M059J (cell line): ENCODE data around the gene CACNA1C. TPM values are rescaled to one million over a fixed set of nuclear protein-coding genes. Genes with fewer than 3 reads are reported as not detected.

ENCODE experiments used
- DNase-seq: peaks from one replicate; pipeline ENCODE4 v3.0.0-alpha.2; 2012; ENCODE audit warnings: low read depth
- total RNA-seq: library from RNA; depleted of rRNA; stranded (reverse); fragments of >200 nt; shearing (Covaris generic); gene quantifications from 2 replicates; pipeline ENCODE4 v1.2.3, GENCODE V29; 2014

CACNA1C gene
- total RNA-seq, 1 experiment from 2014 or later = 3.6 TPM

DNA sequence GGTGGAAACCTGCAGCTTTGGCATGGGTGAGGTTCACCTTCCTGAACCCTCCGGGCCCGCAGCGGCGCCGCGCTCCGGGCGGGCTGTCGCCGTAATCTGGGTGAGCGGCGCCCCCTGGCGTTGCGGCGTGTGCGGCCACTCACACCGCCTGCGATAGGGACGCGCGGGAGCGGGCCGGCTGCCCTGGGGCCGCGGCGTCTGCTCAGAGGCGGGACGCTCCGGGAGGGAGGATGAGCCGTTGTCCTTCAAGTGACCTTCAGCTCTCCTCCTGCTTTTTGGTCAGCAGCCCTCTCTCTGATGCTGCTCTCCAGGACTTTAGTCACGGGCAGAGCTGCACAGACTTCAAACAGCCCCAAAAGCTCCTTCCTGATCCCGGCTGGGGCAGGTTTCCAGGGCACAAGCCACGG is 530.3 kb downstream of the CACNA1C start:
- peak; percentile 47 for DNase-seq

DNA sequence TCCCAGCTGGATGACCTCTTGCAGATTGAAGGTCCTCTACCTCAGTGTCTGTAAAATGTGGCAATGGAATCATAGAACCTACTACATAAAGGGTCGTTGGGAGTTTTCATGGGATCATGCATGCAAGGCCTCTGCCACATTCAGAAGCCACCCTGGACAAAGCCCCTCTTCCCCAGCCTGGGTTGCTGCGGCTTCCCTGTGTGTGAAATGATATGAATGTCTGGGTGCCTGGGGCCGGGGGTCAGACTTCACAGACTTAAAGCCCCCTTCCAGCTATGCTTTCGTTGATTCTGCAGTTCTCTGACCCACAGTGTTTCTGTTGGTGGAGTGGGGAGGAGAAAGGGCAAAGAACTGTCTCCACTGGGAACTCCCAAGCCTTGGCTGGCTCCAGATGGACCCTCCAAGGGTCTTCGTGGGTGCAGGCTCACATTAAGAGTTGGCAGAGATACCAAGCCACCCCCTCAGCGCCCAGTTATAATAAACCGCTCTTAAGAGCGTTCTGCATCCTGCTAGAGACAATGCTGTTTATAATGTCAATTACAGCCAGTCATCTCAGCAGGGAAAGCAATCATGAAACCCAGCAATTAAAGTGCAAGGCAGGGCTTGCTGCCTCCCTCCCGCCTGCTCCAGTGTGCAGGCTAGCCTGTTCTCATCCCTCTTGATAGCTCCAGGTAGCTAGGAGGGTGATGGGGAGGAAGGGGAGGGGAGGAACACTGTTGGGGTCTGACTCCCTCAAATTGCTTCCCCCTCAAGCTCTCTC is 531.0 kb downstream of the CACNA1C start:
- DNase-seq = no peak

DNA sequence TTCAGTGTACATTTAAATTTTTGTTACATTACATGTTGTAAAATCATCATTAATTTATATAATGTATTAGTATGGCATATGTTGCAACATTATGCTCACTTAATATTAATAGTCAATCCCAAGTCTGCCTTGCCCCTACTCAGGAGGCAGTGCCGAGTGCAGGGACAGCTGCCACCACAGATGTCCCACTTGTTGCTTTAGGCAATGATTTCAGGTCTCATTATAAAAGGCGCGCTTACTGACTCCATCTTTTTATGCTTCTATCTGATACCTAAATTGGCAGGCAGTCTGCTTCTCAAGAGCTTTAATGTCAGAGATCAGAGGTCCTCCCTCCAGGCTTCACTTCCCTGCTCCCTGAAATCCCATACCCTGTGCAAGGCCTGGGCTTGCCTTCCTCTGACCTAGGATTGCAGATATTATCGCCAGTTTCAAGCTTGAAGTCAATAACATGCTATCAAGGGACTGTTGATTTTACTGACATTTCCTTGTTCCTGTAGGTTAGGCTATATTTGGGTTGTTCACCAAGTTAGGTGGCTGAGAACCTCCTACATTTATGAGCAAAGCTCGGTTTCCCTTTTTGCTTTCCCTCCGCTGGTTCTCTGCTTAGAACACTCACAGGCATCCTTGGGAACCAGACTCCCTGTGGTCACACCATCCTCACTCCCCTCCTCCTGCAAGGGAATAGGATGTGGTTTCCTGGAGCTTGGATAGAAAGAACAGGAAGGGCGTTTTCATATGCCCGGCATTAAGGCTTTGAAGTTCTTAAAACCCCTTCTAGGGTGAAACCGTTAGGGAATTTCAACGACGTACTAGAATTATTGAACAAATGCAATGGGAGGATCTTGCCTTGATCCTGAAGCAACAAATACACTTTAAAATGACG is 533.6 kb downstream of the CACNA1C start:
- DNase-seq = no peak

DNA sequence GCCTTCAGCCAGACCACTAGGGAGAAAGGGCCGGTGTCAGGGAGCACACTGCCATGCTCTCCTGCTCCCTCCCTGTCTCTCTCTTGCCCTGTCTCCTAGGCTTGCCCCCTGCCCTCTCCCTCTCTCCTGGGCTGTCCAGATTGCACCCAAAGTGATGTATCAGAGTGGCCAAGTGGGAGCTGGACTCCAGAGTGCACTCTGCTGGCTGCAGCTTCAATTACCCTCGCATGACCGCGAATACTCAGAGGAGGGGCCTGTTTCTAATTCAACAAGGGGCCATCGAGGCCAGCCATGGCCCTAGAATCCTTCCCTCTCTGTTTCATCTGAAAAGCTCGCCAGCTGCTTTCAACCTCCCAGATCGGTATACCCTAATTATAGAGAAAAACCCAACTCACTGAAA is 535.6 kb downstream of the CACNA1C start:
- DNase-seq = no peak

DNA sequence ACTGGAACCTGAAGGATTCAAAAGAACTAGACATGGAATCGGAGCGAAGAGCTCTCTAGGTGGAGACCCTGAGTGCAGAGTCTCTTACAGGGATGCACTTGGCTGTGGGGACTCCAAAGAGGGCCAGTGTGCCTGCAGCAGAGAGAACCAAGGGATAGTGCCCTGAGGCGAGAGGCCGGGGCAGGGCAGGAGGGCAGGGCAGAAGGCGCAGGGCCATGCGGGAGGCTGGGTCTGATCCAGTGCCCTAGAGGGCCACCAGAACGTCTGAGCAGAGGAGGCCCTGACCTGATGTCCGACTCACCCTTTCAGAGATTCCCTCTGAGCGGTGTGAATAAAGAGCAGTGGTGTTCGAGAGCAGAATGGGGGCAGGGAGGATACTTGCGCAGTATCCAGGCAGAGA is 536.6 kb downstream of the CACNA1C start:
- DNase-seq = no peak

DNA sequence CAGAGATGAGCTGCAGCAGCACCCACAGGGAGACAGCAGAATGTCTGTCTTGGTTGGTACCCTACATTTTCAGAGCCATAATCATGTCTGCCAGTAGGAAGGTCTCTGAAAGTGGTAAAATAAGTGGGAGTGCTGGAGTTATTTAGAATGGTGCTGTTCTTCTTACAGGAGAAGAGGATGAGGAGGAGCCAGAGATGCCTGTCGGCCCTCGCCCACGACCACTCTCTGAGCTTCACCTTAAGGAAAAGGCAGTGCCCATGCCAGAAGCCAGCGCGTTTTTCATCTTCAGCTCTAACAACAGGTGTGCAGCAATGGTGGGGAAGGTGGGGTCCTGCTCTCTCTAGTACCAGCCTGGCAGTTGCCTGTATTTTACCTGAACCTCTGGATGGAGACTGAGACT is 540.3 kb downstream of the CACNA1C start:
- DNase-seq = no peak

DNA sequence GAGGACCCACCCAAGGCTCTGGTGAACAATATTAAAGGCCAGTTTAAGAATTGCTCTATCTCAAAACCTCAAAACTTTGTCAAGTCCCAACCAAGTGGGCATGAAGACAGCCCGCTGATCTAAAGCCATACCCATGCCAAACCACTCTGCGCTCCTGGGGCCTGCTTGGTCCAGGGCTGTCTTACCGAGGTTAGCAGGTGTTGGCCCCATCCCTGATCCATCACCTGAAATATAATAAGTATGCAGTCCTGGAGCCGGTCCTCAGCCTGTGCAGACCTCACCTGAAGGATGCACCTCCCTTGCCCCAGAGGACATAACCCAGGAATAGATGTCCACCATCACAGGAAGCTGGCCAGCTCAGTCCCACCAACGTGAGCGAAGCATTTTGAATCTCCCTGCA is 543.7 kb downstream of the CACNA1C start:
- DNase-seq = no peak

DNA sequence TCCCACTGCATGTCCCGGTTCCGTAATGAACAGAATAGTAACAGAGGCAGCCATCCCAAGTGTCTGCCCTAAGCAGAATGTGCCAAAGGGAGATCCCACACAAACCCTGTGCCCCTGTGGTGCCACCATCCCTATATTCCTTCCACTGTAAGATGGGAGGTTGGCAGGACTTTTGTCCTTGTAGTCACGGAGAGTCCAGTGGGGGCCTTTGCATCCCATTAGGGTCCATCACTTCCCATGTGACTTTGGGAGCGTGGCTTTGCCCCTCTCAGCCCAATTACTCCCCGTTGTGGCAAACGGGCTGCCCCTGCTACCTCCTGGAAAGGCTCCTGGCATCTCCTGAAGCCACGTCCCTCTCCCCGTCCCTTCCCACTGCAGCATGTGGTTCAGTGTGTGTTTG is 552.5 kb downstream of the CACNA1C start:
- no peak for DNase-seq

DNA sequence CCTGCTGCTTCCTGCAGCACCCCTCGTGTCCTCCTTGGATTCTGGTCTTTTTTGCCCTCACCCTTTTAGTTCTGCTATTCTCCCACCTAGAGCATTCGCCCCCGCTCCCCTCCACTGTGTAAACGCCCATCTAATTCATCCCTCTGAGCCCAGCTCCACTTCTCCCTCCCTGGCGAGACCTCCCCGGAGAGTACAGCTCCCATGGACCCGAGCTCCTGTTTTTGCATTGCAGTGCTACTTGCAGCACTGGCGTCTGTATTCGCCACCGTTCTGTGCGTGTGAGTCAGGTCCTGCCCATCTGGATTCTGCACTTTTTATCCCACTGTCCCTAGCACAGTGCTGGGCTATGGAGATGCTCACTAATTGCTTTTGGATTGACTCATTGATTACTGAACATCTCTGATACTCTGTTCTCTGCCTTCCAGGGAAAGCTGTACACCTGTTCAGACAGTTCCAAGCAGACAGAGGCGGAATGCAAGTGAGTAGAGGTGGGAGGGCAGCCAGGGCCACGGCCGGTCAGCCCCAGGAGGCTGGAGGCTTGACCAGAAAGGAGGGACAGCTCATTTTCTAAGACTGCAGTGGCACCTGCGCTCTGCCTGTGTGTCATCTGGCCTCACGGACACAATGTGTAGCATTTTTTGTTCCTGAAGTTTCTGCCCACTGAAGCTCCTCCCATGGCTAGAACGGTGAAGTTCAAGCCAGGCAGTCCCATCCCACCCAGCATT is 553.6 kb downstream of the CACNA1C start:
- no peak for DNase-seq

DNA sequence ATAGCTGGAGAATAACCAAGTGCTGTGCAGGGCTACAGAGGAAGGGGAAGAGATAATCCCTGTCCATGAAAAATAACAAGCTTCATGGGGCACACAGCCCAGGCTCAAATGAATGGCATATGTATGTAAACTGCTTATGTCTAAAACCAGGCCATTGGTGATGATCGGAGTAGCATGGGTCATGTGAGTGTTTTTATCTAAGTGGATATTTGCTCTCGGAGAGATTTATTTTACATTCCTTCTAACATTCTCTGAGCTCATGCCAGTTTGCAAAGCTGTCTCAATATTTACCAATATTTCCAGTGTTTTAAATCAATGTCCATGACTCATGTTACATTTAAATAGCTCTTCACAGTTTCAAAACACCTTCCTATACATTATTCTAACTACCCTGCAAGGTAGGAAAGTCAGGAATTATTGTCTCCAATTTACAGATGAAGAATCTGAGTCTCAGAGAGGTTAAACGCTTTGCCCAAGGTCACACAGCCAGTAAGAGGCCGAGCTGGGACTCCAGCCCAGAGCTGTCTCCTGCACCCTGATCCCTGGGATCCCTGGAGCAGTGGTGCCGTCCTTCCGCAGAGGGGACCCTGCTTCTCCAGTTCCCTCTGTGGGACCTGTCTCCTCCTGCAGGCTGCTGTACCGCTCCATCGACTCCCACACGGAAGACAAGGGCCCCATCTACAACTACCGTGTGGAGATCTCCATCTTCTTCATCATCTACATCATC is 555.3 kb downstream of the CACNA1C start:
- no peak for DNase-seq

DNA sequence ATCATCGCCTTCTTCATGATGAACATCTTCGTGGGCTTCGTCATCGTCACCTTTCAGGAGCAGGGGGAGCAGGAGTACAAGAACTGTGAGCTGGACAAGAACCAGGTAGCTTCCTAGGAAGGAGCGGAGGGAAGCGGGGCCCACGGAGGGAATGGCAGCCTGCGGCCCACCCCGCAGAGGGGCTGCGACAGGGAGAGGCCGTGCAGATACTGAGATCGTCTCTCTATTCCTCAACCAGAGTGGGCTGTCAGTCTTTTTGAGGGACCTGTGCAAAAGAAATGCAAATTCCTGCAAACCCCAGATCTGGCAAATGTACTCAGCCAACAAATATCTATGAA is 555.8 kb downstream of the CACNA1C start:
- DNase-seq = no peak

DNA sequence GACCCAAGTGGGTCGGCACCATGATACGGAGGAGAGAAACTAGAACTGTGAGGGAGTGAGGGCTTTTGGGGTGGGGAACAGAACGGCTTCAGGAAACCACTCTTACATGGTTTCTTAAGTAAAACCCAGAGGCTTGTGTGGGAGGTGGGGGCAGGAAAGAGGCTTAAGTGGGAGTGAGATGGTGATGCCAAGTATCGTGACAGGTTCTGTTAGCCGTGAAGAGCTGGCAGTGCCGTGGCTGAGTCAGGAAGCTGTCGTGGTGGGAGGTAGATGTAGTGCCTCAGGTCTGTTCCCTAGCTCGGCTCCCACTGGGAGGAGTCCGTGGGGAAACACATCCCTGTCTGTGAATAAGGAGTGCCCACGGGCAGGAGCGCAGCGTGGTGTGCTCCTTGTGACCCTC is 556.2 kb downstream of the CACNA1C start:
- no peak for DNase-seq

DNA sequence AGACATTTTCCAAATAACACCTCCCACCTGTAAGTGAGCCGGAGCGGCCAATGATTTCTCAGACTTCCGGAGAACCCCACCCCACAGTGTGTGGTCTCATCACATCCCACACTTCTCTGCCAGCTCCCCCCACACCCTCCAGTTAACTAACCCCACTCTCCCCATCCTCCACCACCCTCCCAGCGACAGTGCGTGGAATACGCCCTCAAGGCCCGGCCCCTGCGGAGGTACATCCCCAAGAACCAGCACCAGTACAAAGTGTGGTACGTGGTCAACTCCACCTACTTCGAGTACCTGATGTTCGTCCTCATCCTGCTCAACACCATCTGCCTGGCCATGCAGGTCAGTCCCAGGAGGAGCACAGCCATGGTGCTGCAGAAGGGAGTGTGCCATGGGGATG is 557.6 kb downstream of the CACNA1C start:
- DNase-seq = no peak

DNA sequence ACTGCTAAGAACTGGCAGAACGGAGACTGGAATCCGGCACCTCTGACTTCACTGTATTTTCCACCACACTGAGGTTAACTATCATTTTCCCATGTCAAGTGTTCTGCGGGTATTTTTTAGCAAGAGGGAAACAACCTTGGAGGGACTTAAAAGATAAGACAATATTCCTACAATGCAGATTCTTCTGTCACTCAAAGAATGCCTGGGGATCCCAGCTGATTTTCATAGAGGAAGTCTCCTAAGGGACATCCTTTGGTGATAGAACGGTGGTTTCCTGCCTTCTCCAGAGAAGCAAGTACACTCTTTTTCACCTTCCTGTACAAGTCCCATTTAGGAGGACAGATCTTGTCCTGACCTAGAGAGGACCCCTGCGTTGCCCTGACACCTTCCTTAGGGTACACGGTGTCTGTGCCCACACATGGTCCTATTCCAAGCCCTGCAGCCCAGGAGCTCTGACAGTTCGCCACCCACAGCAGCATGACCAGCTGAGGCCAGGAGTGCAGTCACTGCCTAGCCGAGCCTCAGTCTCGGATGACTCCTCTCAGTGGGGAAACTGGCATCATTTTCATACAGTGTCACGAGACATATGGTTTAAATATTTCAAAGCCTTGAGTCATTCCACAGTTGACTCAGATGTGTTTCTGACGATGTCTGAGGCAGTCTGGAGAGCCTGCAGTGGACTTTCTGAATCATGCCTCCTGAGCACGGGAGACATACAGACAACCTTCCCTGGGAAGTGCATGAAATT is 560.7 kb downstream of the CACNA1C start:
- DNase-seq = peak; percentile 95

DNA sequence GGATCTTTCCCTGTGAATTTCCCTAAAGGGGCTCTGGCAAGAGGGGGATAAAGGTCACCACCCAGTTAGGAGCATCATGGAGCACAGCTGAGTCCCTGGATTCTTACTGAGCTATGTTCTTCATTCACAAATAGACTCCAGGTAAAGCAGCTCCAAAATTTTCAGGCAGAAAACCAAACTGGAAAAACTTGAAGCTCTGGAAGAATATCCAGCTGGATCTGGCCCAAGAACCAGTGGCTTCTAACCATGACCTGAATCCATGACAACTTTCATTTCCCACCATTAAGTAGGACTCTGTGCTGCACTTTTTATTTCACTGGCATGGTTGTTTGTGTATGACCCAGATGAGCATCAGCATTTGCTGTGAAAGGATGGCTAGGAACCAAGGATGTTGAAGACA is 561.6 kb downstream of the CACNA1C start:
- no peak for DNase-seq

DNA sequence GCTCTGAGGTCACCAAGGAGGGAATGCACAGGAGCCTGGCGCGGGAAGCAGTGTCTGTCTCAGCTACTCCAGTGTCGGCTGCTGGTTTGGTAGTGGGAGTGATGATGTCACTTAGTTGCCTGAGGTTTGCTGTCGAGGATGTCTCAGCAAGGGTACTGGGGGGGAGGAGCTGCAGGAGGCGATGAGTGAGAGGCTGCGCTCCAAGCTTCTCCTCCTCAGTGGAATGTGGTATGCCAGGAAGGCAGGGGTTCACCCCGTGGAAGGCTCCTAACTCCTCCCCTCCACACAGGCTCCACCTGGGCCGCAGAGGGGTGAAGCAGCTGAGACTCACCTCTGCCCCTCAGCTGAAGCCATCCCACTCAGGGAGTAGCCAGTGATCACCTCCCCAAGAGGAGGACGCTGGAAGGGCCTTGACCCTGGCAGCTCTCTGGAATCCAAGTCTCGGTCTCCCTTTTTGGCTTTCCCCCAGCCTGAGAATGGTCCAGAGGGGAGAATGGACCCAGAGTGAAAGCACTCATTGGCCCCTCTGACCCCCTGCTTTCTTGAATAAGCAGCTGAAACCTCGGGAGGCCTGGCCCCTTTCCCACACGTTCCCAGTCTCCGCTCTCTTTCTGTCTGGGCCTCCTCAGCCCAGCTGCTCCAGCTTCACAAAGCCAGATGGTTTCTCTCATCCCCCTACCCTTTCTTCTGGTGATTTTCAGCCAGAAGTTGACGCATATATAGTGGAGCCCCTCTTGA is 563.0 kb downstream of the CACNA1C start:
- DNase-seq = no peak

DNA sequence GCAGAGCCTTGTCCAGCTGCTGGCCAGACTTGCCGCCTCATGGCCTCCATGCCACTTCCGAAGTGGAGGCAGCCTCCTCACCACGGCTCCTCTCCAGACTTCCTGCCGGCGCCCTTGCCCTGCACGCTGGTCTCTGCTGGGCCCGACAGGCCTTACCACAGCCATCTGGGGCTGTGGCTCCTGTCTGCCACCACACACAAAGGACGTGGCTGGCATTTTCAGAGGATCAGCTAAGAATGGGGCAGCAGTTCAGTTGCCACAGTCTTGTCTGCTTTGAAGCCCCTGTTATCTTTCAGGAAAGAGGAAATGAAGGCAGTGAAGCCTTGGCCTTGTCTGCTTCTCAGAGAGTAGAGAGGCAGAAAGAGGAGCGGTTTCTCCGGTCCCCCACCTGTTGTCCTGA is 564.0 kb downstream of the CACNA1C start:
- DNase-seq = no peak

DNA sequence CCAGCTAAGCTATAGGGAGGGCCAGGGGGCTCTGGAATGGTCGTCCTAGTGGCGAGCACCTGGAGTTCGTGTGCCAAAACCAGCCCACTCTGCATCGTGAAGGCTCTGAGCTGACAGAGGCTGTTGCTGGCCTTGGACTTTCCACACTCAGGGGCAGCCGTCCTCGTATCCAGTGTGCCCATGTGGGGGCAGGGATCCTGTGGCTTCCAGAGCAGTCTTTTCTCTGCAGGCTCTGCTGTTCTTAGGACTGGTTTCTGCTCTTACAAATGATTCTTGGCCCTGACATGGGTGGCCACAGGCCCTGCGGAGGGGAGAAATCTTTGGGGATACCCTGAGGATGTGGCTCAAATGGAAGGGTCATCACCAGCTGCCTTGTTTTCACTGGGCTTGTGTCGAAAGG is 564.6 kb downstream of the CACNA1C start:
- no peak for DNase-seq

DNA sequence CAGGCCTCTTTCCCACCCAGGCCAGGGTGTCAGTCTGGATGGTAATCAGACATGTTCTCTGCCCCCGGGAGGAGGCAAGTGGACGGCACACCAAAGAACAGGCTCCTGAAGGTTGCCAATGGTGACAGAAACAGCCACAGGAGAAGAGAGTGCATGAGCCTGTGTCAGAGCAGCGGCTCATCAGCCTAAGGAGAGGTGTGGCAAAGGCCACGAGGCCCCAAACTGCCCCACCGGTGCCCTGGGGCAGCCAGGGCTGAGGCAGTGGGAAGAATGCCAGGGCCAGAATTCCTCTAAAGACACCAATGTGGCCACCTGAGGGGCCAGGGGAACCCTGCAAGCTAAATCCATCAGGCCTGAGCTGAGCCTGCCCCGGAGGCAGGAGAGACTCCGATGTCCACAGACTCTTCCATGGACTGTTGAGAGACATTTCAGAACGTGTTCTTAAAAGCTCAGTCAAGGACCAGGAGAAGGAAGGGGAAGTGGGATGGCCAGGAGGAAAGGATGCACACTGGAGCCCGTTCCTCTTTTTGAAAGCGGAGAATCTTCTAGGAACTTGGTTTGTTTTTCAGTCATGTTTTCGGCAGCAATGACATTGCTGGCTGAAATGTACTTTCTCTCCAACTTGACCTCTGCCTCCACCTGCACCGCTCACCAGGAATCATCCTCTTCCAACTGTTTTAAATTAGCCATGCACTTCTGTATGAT is 565.7 kb downstream of the CACNA1C start:
- DNase-seq = no peak

DNA sequence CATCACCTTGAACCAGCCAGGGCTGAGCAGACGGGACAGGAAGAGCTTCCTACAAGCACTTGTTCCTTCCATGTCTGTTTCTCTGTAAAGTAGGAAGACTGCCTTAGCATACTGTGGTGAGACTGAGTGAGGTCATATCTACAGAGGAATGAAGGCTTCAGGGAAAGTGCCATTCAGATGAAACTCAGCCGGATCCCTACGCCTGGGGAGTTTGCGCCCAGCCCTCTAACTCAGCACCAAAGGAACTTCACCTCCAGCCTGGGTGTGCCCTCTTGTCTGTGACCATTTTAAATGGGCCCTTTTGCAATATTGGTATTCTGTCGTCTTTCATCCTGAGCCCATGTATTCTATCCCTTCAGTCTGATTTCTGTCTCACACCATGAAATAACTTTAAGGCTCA is 566.3 kb downstream of the CACNA1C start:
- no peak for DNase-seq
